A673 (cell line): Measurements from ENCODE around the gene ERC1. TPM values are rescaled to one million over a fixed set of nuclear protein-coding genes. Genes with fewer than 3 reads are reported as not detected.

ENCODE experiments used
- BruUV-seq: library from RNA; stranded (reverse); fragments of 400-500 nt; replicated peaks from 2 replicates; lab custom pipeline; 2021; lab: Mats Ljungman, UMichigan
- CTCF ChIA-PET: fragments of 300-600 bp; sonication (Branson Sonifier 250); formaldehyde crosslinking; loops from one replicate; lab custom pipeline; 2022; ENCODE audit warnings: antibody characterized with exemption; lab: Charles Lee
- POLR2A ChIA-PET: fragments of 300-600 bp; sonication (Branson Sonifier 250); formaldehyde crosslinking; loops from one replicate; lab custom pipeline; 2022; ENCODE audit warnings: antibody characterized with exemption; ENCODE audit not compliant: low non-redundant PET; lab: Charles Lee
- DNase-seq: peaks from one replicate; pipeline ENCODE4 v3.0.0-alpha.2; 2015; ENCODE audit warnings: low spot score
- H3K27ac ChIP-seq: fragments of 200-600 bp; sonication (generic); 2 replicates; pipeline ENCODE4 v1.5.1; 2016; ENCODE audit warnings: mixed run types, low read depth, mild to moderate bottlenecking, mixed read lengths, antibody characterized with exemption, low read length; ENCODE audit not compliant: poor library complexity, severe bottlenecking
- H3K27me3 ChIP-seq: fragments of 200-600 bp; sonication (generic); replicated peaks from 2 replicates; pipeline ENCODE4 v1.6.1; 2017; ENCODE audit warnings: mixed run types, low read depth, mild to moderate bottlenecking, mixed read lengths, antibody characterized with exemption, low read length; ENCODE audit not compliant: insufficient read depth, poor library complexity
- H3K36me3 ChIP-seq: fragments of 200-600 bp; sonication (generic); 2 replicates; pipeline ENCODE4 v1.6.1; 2016; ENCODE audit warnings: mixed run types, mild to moderate bottlenecking, mixed read lengths, antibody characterized with exemption, low read length; ENCODE audit not compliant: insufficient read depth, poor library complexity, severe bottlenecking
- H3K4me1 ChIP-seq: fragments of 200-600 bp; sonication (generic); 2 replicates; pipeline ENCODE4 v1.6.1; 2017; ENCODE audit warnings: mixed run types, mild to moderate bottlenecking, mixed read lengths, antibody characterized with exemption, low read length; ENCODE audit not compliant: insufficient read depth, poor library complexity, severe bottlenecking
- H3K4me3 ChIP-seq: fragments of 200-600 bp; sonication (generic); 2 replicates; pipeline ENCODE4 v1.5.1; 2016; ENCODE audit warnings: low read depth, mixed run types, mild to moderate bottlenecking, mixed read lengths, low read length; ENCODE audit not compliant: poor library complexity, severe bottlenecking
- H3K9me3 ChIP-seq: fragments of 200-600 bp; sonication (generic); 2 replicates; pipeline ENCODE4 v1.6.1; 2016; ENCODE audit warnings: mixed run types, low read depth, mild to moderate bottlenecking, mixed read lengths, antibody characterized with exemption, low read length; ENCODE audit not compliant: poor library complexity, severe bottlenecking
- CTCF ChIP-seq: fragments of 300-800, 200-600 bp; sonication (generic); conservative IDR thresholded peaks from 2 replicates; pipeline ENCODE4 v1.5.1; 2017; ENCODE audit warnings: low read depth, mild to moderate bottlenecking, antibody characterized with exemption, low read length, moderate library complexity, mixed read lengths
- EZH2 ChIP-seq: fragments of 200-600 bp; sonication (generic); IDR thresholded peaks from 2 replicates; pipeline ENCODE4 v1.6.1; 2017; ENCODE audit warnings: borderline replicate concordance, low read depth, mild to moderate bottlenecking, mixed read lengths, antibody characterized with exemption, low read length; ENCODE audit not compliant: poor library complexity, severe bottlenecking
- intact Hi-C: fragments of 100-400 bp; cut with micrococcal nuclease; formaldehyde crosslinking; loops from one replicate; pipeline ENCODE4 v1.10.0; 2022; ENCODE audit not compliant: unreplicated experiment
- total RNA-seq: library from RNA; stranded (reverse); gene quantifications from 2 replicates; pipeline ENCODE4 v1.2.3, GENCODE V29; 2021

Gene ERC1
- total RNA-seq, 1 experiment from 2014 or later = 60.7 TPM

- no peak overlapping the region for H3K27ac ChIP-seq
- no peak overlapping the region for H3K4me3 ChIP-seq
- H3K36me3 ChIP-seq = no peaks in the 10 kb centered on the region
- H3K4me1 ChIP-seq = peaks cover 4% of the 10 kb centered on the region
- DNase-seq = no peak
- POLR2A ChIA-PET = no interaction called here
- H3K27me3 ChIP-seq = no peaks in the 10 kb centered on the region
- CTCF ChIA-PET = no interaction called here
- no TSS peak for BruUV-seq
- H3K9me3 ChIP-seq = peaks cover 20% of the 10 kb centered on the region
- intact Hi-C loops = no loop called here
- TF ChIP-seq CTCF = no peak
- TF ChIP-seq EZH2 = no peak
Observed at GRCh38 chr12:1058423-1058822, 67.4 kb downstream of the ERC1 start.

- TF ChIP-seq CTCF (no peak), EZH2 (no peak)
- no TSS peak for BruUV-seq
- H3K4me3 ChIP-seq = no peak overlapping the region
- DNase-seq = no peak
- intact Hi-C loops = no loop called here
- no peaks in the 10 kb centered on the region for H3K36me3 ChIP-seq
- H3K4me1 ChIP-seq = peaks cover 4% of the 10 kb centered on the region
- ChIA-PET CTCF (no interaction called here), POLR2A (no interaction called here)
- peaks cover 28% of the 10 kb centered on the region for H3K9me3 ChIP-seq
- H3K27ac ChIP-seq = no peak overlapping the region
- H3K27me3 ChIP-seq = no peaks in the 10 kb centered on the region
Observed at GRCh38 chr12:1059162-1059561, 68.1 kb downstream of the ERC1 start.

- POLR2A ChIA-PET = no interaction called here
- Histone ChIP-seq H3K9me3 (peaks cover 23% of the 10 kb centered on the region), H3K4me3 (no peak overlapping the region), H3K36me3 (no peaks in the 10 kb centered on the region), H3K27ac (no peak overlapping the region), H3K27me3 (no peaks in the 10 kb centered on the region), H3K4me1 (no peaks in the 10 kb centered on the region)
- no peak for DNase-seq
- CTCF ChIA-PET = interaction anchor here (0.7 kb wide), 1 partner anchor 73 kb away, joined by 3 read pairs; the partner anchor contains the start of gene ERC1
- BruUV-seq = no TSS peak
- intact Hi-C loops = no loop called here
- no peak for TF ChIP-seq CTCF
- no peak for TF ChIP-seq EZH2
Observed at GRCh38 chr12:1063852-1064251, 72.8 kb downstream of the ERC1 start.
